K562 (cell line): ENCODE results near the gene ST6GALNAC6. TPM values are rescaled to one million over a fixed set of nuclear protein-coding genes. Genes with fewer than 3 reads are reported as not detected.

Source experiments
- BCOR ChIP-seq: fragments of 450-650 bp; IDR thresholded peaks from 2 replicates; pipeline ENCODE4 v1.6.1; 2016
- CREB1 ChIP-seq, 2 experiments: sonication (generic) in 1 of 2; formaldehyde crosslinking in 1 of 2; IDR thresholded peaks; 2 replicates each; pipeline versions ENCODE4 v1.6.1 to v1.8.0; 2012 to 2022; ENCODE audit warnings: inconsistent platforms in 1 of 2, mild to moderate bottlenecking in 1 of 2, missing genetic modification reagents in 1 of 2, moderate library complexity in 1 of 2
- CREBBP ChIP-seq: IDR thresholded peaks from one replicate; pipeline ENCODE4 v1.6.1; 2012; ENCODE audit warnings: low read depth, mild to moderate bottlenecking, control low read depth, inconsistent platforms, low read length
- ELF2 ChIP-seq: fragments of 250-450 bp; sonication (Bioruptor Pico); IDR thresholded peaks from 2 replicates; pipeline ENCODE4 v1.5.0; 2021; ENCODE audit warnings: mild to moderate bottlenecking
- ELF4 ChIP-seq: fragments of 450-650 bp; formaldehyde crosslinking; IDR thresholded peaks from 2 replicates; pipeline ENCODE4 v1.4.0; 2022; ENCODE audit warnings: missing genetic modification characterization
- HDGF ChIP-seq: fragments of 450-650 bp; IDR thresholded peaks from 2 replicates; pipeline ENCODE4 v1.6.1; 2016
- HMGN3 ChIP-seq: IDR thresholded peaks from 2 replicates; pipeline ENCODE4 v1.6.1; 2011; ENCODE audit warnings: borderline replicate concordance, low read depth, mild to moderate bottlenecking, mixed read lengths, low read length; ENCODE audit not compliant: insufficient read length; ENCODE audit errors: extremely low read depth
- HOMEZ ChIP-seq: fragments of 250-450 bp; sonication (Bioruptor Pico); IDR thresholded peaks from 2 replicates; pipeline ENCODE4 v1.4.0; 2020; ENCODE audit warnings: mild to moderate bottlenecking, moderate library complexity
- MLLT1 ChIP-seq, 2 experiments: fragments of 450-650 bp; IDR thresholded peaks; 2 replicates each; pipeline ENCODE4 v1.6.1; 2016
- NFXL1 ChIP-seq: fragments of 450-650 bp; formaldehyde crosslinking; IDR thresholded peaks from 2 replicates; pipeline ENCODE4 v1.4.0; 2021; ENCODE audit warnings: mild to moderate bottlenecking
- NONO ChIP-seq, 2 experiments: fragments of 200-400 bp in 1 of 2; fragments of 450-650 bp in 1 of 2; formaldehyde crosslinking in 1 of 2; IDR thresholded peaks; 2 replicates each; pipeline ENCODE4 v1.6.1; 2017; ENCODE audit warnings: low read depth in 2 of 2, mild to moderate bottlenecking in 2 of 2, moderate library complexity in 2 of 2, low read length in 1 of 2
- PRMT5 ChIP-seq: sonication (generic); formaldehyde crosslinking; IDR thresholded peaks from 2 replicates; pipeline ENCODE4 v1.5.0; 2020; ENCODE audit warnings: missing genetic modification reagents
- RCOR1 ChIP-seq, 2 experiments: IDR thresholded peaks; 2 replicates each; pipeline ENCODE4 v1.6.1; 2012; ENCODE audit warnings: low read depth in 2 of 2, low read length in 2 of 2, borderline replicate concordance in 1 of 2, improper control_type of control experiment in 1 of 2
- SNIP1 ChIP-seq: fragments of 450-650 bp; IDR thresholded peaks from 2 replicates; pipeline ENCODE4 v1.7.1; 2017; ENCODE audit warnings: low read depth, mild to moderate bottlenecking
- STAG1 ChIP-seq: sonication (generic); formaldehyde crosslinking; IDR thresholded peaks from 2 replicates; pipeline ENCODE4 v1.5.0; 2020; ENCODE audit warnings: missing genetic modification reagents, borderline replicate concordance
- XRCC5 ChIP-seq: fragments of 200-400 bp; formaldehyde crosslinking; IDR thresholded peaks from 2 replicates; pipeline ENCODE4 v1.6.1; 2017; ENCODE audit warnings: low read depth, mild to moderate bottlenecking, low read length
- ZNF121 ChIP-seq: sonication (generic); formaldehyde crosslinking; conservative IDR thresholded peaks from 2 replicates; pipeline ENCODE4 v1.8.0; 2022; ENCODE audit warnings: missing genetic modification reagents
- ZNF263 ChIP-seq: sonication (generic); formaldehyde crosslinking; IDR thresholded peaks from 2 replicates; pipeline ENCODE4 v1.8.0; 2022; ENCODE audit warnings: mild to moderate bottlenecking, missing genetic modification reagents, borderline replicate concordance
- ZNF3 ChIP-seq: fragments of 250-450 bp; sonication (Bioruptor Pico); IDR thresholded peaks from 2 replicates; pipeline ENCODE4 v1.5.0; 2021; ENCODE audit warnings: mild to moderate bottlenecking, moderate library complexity
- polyA plus RNA-seq, 8 experiments: library from polyadenylated mRNA; depleted of rRNA in 4 of 8; stranded (reverse) in 5 of 8; unstranded in 3 of 8; fragments of >200 nt; fragmentation: Nextera tagmentation in 2 of 8; fragmentation: Illumina TruSeq in 1 of 8; extraction: Ambion mirVana in 2 of 8; extraction: Trizol in 1 of 8; gene quantifications; 2 replicates each; pipeline versions ENCODE4 v1.2.1 to v1.2.3, GENCODE V29; 2011 to 2014; ENCODE audit warnings: inconsistent platforms in 1 of 8, missing spikeins in 1 of 8
- total RNA-seq, 7 experiments: library from RNA; depleted of rRNA in 6 of 7; stranded (reverse); fragments of >200 nt in 6 of 7; fragmentation: Illumina TruSeq in 2 of 7; extraction: Trizol in 2 of 7; gene quantifications; 2 replicates each; pipeline versions ENCODE4 v1.2.1 to v1.2.3, GENCODE V29; 2011 to 2021; ENCODE audit warnings: low replicate concordance in 1 of 7
- TF ChIP-seq, protein P1 (sequence below): fragments of 200-800 bp; sonication (Bioruptor generic); IDR thresholded peaks from 2 replicates; pipeline ENCODE4 v1.6.1; 2017; ENCODE audit warnings: missing genetic modification characterization, missing compliant biosample characterization
- TF ChIP-seq, protein P2 (sequence below): sonication (generic); formaldehyde crosslinking; IDR thresholded peaks from 2 replicates; pipeline ENCODE4 v1.8.0; 2022; ENCODE audit warnings: mild to moderate bottlenecking, low read depth, missing genetic modification reagents

The ST6GALNAC6 gene
- total and polyA plus RNA-seq, 9 of the 15 experiments (the other 6 are each of a cell fraction or from before 2014, with no cell fraction given): 0.13 to 23.0 (median 14.5) TPM

- TF ChIP-seq, protein P1, sequence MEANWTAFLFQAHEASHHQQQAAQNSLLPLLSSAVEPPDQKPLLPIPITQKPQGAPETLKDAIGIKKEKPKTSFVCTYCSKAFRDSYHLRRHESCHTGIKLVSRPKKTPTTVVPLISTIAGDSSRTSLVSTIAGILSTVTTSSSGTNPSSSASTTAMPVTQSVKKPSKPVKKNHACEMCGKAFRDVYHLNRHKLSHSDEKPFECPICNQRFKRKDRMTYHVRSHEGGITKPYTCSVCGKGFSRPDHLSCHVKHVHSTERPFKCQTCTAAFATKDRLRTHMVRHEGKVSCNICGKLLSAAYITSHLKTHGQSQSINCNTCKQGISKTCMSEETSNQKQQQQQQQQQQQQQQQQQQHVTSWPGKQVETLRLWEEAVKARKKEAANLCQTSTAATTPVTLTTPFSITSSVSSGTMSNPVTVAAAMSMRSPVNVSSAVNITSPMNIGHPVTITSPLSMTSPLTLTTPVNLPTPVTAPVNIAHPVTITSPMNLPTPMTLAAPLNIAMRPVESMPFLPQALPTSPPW: peak; percentile 59
- TF ChIP-seq ZNF121: no peak
- TF ChIP-seq BCOR: peak; percentile 56; the same call in 1 of the 2 replicates
- TF ChIP-seq HDGF: no peak
- TF ChIP-seq NONO (IDR thresholded peaks at IDR 0.05; ENCODE audit: low read depth in 2 of 2, low read length in 1 of 2): no peak
- no peak for TF ChIP-seq CREBBP
- peak; percentile 45; the same call in 1 of the 2 replicates for TF ChIP-seq ELF2 (CRISPR knock-in tag)
- TF ChIP-seq SNIP1: no peak
- no peak for TF ChIP-seq HMGN3
- no peak for TF ChIP-seq ELF4 (CRISPR knock-in tag)
- peak; percentile 38; the same call in 1 of the 2 replicates for TF ChIP-seq XRCC5
- TF ChIP-seq ZNF263 (CRISPR knock-in tag): peak; percentile 36; the same call in 1 of the 2 replicates
- no peak for TF ChIP-seq PRMT5 (CRISPR knock-in tag)
- peak in 1 of 2 experiments; percentile 43; a peak in 1 of 4 replicates for TF ChIP-seq MLLT1 (IDR thresholded peaks at IDR 0.05)
- peak; percentile 90; the same call in 1 of the 2 replicates for TF ChIP-seq STAG1 (CRISPR knock-in tag)
- TF ChIP-seq RCOR1 (IDR thresholded peaks at IDR 0.05; ENCODE audit: borderline replicate concordance in 1 of 2, low read depth in 2 of 2, low read length in 2 of 2): 0 out of 4 replicates have a peak, but pooled peaks of 1 of the 2 experiments have one; percentile 19
- TF ChIP-seq NFXL1: no peak
- no peak for TF ChIP-seq CREB1 (IDR thresholded peaks at IDR 0.05)
- 0 out of 2 replicates have a peak, but pooled peaks have one; percentile 35 for TF ChIP-seq CREB1 (CRISPR knock-in tag; IDR thresholded peaks at IDR 0.05)
- no peak for TF ChIP-seq ZNF3 (CRISPR knock-in tag)
- TF ChIP-seq HOMEZ (CRISPR knock-in tag): no peak
- TF ChIP-seq, protein P2, sequence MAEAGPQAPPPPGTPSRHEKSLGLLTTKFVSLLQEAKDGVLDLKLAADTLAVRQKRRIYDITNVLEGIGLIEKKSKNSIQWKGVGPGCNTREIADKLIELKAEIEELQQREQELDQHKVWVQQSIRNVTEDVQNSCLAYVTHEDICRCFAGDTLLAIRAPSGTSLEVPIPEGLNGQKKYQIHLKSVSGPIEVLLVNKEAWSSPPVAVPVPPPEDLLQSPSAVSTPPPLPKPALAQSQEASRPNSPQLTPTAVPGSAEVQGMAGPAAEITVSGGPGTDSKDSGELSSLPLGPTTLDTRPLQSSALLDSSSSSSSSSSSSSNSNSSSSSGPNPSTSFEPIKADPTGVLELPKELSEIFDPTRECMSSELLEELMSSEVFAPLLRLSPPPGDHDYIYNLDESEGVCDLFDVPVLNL (CRISPR knock-in tag): no peak
Measured at GRCh38 chr9:127869310-127870152, 29.9 kb downstream of the ST6GALNAC6 start (continued).
